ENCODE results near the gene HDAC1. TPM values are rescaled to one million over a fixed set of nuclear protein-coding genes. Genes with fewer than 3 reads are reported as not detected.
A peak's percentile ranks its signal among the peaks of the same experiment; 100 is the strongest.

Gene HDAC1
- total and polyA plus RNA-seq, 2 of the 13 experiments (the other 11 are each of a cell fraction or from before 2014, with no cell fraction given) = 93.5 to 189 TPM

DNA sequence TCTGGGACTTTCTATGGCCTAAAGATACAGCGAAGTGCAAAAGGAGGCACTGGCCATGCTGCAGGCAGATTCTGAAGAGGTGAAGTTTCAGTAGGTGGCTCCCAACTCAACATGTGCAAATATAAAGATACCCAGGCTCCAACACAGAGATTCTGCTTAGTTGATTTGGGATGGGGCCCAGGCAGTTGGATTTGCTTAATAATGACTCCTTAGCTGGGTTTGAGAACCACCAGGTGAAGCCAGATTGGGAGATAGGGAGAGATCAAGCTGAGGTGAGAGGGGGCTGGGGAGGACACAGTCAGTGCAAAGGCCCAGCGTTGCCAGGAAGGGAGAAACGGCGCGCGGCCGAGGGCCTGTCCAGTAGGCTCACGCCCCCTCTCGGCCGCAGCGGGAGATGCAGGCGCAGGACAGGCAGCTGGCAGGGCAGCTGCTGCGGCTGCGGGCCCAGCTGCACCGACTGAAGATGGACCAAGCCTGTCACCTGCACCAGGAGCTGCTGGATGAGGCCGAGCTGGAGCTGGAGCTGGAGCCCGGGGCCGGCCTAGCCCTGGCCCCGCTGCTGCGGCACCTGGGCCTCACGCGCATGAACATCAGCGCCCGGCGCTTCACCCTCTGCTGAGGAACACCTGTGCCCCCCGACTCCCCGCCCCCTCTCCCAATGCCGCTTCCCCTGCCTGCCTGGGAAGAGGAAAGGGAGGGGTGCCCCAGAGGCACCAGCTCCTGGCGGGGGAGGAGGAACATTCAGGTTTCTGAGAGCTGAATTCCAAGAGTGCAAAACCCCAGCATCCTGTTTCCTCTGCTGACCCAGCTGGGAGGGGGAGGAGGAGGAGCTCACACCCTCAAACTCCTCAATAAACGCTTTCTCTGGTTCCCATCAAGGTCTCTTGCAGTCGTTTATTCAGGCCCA, 43.6 kb upstream of the HDAC1 start (continued):
- TF ChIP-seq KDM5A (IDR thresholded peaks at IDR 0.05; ENCODE audit: borderline replicate concordance, low read length) = no peak
- TF ChIP-seq ZSCAN25 (CRISPR knock-in tag; IDR thresholded peaks at IDR 0.05) = peak; percentile 42; the same call in 1 of the 2 replicates
- TF ChIP-seq ZFAT (CRISPR knock-in tag; conservative IDR thresholded peaks at IDR 0.05) = no peak
- TF ChIP-seq, protein P1, sequence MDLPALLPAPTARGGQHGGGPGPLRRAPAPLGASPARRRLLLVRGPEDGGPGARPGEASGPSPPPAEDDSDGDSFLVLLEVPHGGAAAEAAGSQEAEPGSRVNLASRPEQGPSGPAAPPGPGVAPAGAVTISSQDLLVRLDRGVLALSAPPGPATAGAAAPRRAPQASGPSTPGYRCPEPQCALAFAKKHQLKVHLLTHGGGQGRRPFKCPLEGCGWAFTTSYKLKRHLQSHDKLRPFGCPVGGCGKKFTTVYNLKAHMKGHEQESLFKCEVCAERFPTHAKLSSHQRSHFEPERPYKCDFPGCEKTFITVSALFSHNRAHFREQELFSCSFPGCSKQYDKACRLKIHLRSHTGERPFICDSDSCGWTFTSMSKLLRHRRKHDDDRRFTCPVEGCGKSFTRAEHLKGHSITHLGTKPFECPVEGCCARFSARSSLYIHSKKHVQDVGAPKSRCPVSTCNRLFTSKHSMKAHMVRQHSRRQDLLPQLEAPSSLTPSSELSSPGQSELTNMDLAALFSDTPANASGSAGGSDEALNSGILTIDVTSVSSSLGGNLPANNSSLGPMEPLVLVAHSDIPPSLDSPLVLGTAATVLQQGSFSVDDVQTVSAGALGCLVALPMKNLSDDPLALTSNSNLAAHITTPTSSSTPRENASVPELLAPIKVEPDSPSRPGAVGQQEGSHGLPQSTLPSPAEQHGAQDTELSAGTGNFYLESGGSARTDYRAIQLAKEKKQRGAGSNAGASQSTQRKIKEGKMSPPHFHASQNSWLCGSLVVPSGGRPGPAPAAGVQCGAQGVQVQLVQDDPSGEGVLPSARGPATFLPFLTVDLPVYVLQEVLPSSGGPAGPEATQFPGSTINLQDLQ (CRISPR knock-in tag; IDR thresholded peaks at IDR 0.05) = no peak
- TF ChIP-seq ZNF747 (CRISPR knock-in tag; IDR thresholded peaks at IDR 0.05; ENCODE audit: borderline replicate concordance) = peak; percentile 59; the same call in 1 of the 2 replicates
- TF ChIP-seq POGZ (CRISPR knock-in tag; IDR thresholded peaks at IDR 0.05) = peak; percentile 70
- TF ChIP-seq MAFG (CRISPR knock-in tag; IDR thresholded peaks at IDR 0.05) = no peak
- TF ChIP-seq ZNF562 (CRISPR knock-in tag; IDR thresholded peaks at IDR 0.05; ENCODE audit: borderline replicate concordance) = no peak
- peak; percentile 32; the same call in 1 of the 2 replicates for TF ChIP-seq YEATS2 (CRISPR knock-in tag; IDR thresholded peaks at IDR 0.05; ENCODE audit: borderline replicate concordance)
- no peak for TF ChIP-seq DPF2 (CRISPR knock-in tag; IDR thresholded peaks at IDR 0.05; ENCODE audit: borderline replicate concordance, low read depth)
- TF ChIP-seq, protein P2, sequence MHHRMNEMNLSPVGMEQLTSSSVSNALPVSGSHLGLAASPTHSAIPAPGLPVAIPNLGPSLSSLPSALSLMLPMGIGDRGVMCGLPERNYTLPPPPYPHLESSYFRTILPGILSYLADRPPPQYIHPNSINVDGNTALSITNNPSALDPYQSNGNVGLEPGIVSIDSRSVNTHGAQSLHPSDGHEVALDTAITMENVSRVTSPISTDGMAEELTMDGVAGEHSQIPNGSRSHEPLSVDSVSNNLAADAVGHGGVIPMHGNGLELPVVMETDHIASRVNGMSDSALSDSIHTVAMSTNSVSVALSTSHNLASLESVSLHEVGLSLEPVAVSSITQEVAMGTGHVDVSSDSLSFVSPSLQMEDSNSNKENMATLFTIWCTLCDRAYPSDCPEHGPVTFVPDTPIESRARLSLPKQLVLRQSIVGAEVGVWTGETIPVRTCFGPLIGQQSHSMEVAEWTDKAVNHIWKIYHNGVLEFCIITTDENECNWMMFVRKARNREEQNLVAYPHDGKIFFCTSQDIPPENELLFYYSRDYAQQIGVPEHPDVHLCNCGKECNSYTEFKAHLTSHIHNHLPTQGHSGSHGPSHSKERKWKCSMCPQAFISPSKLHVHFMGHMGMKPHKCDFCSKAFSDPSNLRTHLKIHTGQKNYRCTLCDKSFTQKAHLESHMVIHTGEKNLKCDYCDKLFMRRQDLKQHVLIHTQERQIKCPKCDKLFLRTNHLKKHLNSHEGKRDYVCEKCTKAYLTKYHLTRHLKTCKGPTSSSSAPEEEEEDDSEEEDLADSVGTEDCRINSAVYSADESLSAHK (CRISPR knock-in tag; IDR thresholded peaks at IDR 0.05; ENCODE audit: borderline replicate concordance) = no peak
- TF ChIP-seq SP2 (CRISPR knock-in tag; IDR thresholded peaks at IDR 0.05) = no peak
- no peak for TF ChIP-seq DR1 (CRISPR knock-in tag; IDR thresholded peaks at IDR 0.05)
- TF ChIP-seq, protein P3, sequence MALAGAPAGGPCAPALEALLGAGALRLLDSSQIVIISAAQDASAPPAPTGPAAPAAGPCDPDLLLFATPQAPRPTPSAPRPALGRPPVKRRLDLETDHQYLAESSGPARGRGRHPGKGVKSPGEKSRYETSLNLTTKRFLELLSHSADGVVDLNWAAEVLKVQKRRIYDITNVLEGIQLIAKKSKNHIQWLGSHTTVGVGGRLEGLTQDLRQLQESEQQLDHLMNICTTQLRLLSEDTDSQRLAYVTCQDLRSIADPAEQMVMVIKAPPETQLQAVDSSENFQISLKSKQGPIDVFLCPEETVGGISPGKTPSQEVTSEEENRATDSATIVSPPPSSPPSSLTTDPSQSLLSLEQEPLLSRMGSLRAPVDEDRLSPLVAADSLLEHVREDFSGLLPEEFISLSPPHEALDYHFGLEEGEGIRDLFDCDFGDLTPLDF (CRISPR knock-in tag; IDR thresholded peaks at IDR 0.05) = no peak
- TF ChIP-seq ZNF34 (CRISPR knock-in tag; IDR thresholded peaks at IDR 0.05; ENCODE audit: borderline replicate concordance) = no peak
- TF ChIP-seq, protein P4, sequence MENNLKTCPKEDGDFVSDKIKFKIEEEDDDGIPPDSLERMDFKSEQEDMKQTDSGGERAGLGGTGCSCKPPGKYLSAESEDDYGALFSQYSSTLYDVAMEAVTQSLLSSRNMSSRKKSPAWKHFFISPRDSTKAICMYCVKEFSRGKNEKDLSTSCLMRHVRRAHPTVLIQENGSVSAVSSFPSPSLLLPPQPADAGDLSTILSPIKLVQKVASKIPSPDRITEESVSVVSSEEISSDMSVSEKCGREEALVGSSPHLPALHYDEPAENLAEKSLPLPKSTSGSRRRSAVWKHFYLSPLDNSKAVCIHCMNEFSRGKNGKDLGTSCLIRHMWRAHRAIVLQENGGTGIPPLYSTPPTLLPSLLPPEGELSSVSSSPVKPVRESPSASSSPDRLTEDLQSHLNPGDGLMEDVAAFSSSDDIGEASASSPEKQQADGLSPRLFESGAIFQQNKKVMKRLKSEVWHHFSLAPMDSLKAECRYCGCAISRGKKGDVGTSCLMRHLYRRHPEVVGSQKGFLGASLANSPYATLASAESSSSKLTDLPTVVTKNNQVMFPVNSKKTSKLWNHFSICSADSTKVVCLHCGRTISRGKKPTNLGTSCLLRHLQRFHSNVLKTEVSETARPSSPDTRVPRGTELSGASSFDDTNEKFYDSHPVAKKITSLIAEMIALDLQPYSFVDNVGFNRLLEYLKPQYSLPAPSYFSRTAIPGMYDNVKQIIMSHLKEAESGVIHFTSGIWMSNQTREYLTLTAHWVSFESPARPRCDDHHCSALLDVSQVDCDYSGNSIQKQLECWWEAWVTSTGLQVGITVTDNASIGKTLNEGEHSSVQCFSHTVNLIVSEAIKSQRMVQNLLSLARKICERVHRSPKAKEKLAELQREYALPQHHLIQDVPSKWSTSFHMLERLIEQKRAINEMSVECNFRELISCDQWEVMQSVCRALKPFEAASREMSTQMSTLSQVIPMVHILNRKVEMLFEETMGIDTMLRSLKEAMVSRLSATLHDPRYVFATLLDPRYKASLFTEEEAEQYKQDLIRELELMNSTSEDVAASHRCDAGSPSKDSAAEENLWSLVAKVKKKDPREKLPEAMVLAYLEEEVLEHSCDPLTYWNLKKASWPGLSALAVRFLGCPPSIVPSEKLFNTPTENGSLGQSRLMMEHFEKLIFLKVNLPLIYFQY (CRISPR knock-in tag; IDR thresholded peaks at IDR 0.05; ENCODE audit: borderline replicate concordance) = no peak

All from HepG2 (cell line).